AG10803 (cell line): ENCODE data around the gene CDON.
A peak's percentile ranks its signal among the peaks of the same experiment; 100 is the strongest.

Experiments used
- DNase-seq: peaks from one replicate; pipeline ENCODE4 v3.0.0; 2010; ENCODE audit warnings: low read depth
- H3K4me3 ChIP-seq: 2 replicates; pipeline ENCODE4 v1.5.1; 2011; ENCODE audit warnings: mild to moderate bottlenecking, low read length, control low read depth
- TF ChIP-seq, protein P1 (sequence below): conservative IDR thresholded peaks from 2 replicates; pipeline ENCODE4 v1.5.1; 2011; ENCODE audit warnings: mild to moderate bottlenecking, low read length, control low read depth, inconsistent platforms

Gene CDON

GRCh38 chr11:125943661-125944349 is 118.9 kb downstream of the CDON start:
- no peak overlapping the region for H3K4me3 ChIP-seq
- no peak for DNase-seq
- TF ChIP-seq, protein P1, sequence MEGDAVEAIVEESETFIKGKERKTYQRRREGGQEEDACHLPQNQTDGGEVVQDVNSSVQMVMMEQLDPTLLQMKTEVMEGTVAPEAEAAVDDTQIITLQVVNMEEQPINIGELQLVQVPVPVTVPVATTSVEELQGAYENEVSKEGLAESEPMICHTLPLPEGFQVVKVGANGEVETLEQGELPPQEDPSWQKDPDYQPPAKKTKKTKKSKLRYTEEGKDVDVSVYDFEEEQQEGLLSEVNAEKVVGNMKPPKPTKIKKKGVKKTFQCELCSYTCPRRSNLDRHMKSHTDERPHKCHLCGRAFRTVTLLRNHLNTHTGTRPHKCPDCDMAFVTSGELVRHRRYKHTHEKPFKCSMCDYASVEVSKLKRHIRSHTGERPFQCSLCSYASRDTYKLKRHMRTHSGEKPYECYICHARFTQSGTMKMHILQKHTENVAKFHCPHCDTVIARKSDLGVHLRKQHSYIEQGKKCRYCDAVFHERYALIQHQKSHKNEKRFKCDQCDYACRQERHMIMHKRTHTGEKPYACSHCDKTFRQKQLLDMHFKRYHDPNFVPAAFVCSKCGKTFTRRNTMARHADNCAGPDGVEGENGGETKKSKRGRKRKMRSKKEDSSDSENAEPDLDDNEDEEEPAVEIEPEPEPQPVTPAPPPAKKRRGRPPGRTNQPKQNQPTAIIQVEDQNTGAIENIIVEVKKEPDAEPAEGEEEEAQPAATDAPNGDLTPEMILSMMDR, result no peak

- TF ChIP-seq, protein P1, result no peak
- H3K4me3 ChIP-seq, result no peak overlapping the region
- DNase-seq, result no peak
These were observed 119.8 kb downstream of the CDON start for GRCh38 chr11:125942771-125943428.

GRCh38 chr11:125941619-125942611 is 120.8 kb downstream of the CDON start:
- peak; percentile 11 for DNase-seq
- H3K4me3 ChIP-seq, result no peak overlapping the region
- TF ChIP-seq, protein P1, result peak; percentile 64

GRCh38 chr11:125941267-125941618 is 121.4 kb downstream of the CDON start:
- DNase-seq, result no peak
- TF ChIP-seq, protein P1, result no peak

GRCh38 chr11:125940145-125940544 is 122.5 kb downstream of the CDON start:
- TF ChIP-seq, protein P1, result no peak
- no peak for DNase-seq
- no peak overlapping the region for H3K4me3 ChIP-seq

More at GRCh38 chr11:125941267-125941618, 121.4 kb downstream of the CDON start:
- H3K4me3 ChIP-seq, result no peak overlapping the region

GRCh38 chr11:125939081-125939521 is 123.6 kb downstream of the CDON start:
- TF ChIP-seq, protein P1, result no peak
- no peak overlapping the region for H3K4me3 ChIP-seq
- no peak for DNase-seq
